ENCODE measurements around the gene GABRE.

GABRE gene

GRCh38 chrX:151958101-151958500, 16.4 kb downstream of the GABRE start:
- ChIA-PET CTCF (no interaction called here), POLR2A (ENCODE audit: low non-redundant PET) (no interaction called here)
- H3K27ac ChIP-seq = no peak overlapping the region
- TF ChIP-seq, protein P1, sequence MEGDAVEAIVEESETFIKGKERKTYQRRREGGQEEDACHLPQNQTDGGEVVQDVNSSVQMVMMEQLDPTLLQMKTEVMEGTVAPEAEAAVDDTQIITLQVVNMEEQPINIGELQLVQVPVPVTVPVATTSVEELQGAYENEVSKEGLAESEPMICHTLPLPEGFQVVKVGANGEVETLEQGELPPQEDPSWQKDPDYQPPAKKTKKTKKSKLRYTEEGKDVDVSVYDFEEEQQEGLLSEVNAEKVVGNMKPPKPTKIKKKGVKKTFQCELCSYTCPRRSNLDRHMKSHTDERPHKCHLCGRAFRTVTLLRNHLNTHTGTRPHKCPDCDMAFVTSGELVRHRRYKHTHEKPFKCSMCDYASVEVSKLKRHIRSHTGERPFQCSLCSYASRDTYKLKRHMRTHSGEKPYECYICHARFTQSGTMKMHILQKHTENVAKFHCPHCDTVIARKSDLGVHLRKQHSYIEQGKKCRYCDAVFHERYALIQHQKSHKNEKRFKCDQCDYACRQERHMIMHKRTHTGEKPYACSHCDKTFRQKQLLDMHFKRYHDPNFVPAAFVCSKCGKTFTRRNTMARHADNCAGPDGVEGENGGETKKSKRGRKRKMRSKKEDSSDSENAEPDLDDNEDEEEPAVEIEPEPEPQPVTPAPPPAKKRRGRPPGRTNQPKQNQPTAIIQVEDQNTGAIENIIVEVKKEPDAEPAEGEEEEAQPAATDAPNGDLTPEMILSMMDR (conservative IDR thresholded peaks at IDR 0.05; ENCODE audit: low read depth) = no peak
- DNase-seq (ENCODE audit: low spot score) = no peak

DNA sequence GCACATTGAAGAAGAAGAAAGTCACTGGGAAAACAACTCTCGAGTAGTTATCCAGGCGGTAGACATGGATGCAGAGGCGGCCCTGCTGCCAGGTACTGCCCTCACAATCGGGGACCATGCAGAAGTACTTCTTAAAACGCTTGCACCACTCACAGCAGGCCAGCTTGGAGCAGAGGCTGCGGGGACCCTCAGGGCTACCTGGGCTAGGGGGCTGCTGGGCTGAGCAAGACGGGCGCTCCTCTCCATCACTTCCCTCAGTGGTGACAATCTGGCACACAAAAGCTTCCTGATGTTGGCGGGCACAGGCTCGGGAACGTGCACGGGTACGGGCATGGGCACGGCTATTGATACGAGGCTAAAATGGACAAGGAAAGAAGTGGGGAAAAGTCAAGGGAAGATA, 19.7 kb downstream of the GABRE start:
- ChIA-PET POLR2A (ENCODE audit: low non-redundant PET) (no interaction called here), CTCF (interaction anchor here (0.6 to 0.7 kb wide), 2 partner anchors 17 to 83 kb away, joined by 3 to 5 read pairs; no protein-coding TSS in a partner anchor)
- no peak for DNase-seq (ENCODE audit: low spot score)
- TF ChIP-seq, protein P1 (conservative IDR thresholded peaks at IDR 0.05; ENCODE audit: low read depth) = no peak
- no peak overlapping the region for H3K27ac ChIP-seq

- ChIA-PET CTCF (no interaction called here), POLR2A (ENCODE audit: low non-redundant PET) (no interaction called here)
- TF ChIP-seq, protein P1 (conservative IDR thresholded peaks at IDR 0.05; ENCODE audit: low read depth) = no peak
- H3K27ac ChIP-seq = no peak overlapping the region
- peak; percentile 1 for DNase-seq (ENCODE audit: low spot score)
Observed at GRCh38 chrX:151938172-151938571, 36.3 kb downstream of the GABRE start.

DNA sequence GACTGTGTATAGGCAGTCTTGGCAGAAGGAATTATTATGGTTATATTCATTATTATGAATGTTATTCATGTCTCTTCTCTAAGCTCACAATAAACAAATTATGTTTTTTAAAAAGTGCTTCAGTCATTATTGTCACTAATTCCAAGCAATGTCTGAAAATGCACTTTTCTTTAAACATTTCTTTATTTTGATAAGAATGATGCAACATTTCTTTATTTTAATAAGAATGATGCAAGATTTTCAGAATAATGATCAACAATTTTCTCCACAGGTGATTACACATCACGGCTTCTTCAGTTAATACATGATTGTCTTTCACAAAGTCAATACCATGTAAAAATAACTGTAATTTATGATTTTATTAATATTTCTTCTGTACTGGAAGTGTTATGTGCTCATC, 39.1 kb downstream of the GABRE start:
- ChIA-PET CTCF (no interaction called here), POLR2A (ENCODE audit: low non-redundant PET) (no interaction called here)
- DNase-seq (ENCODE audit: low spot score) = no peak
- no peak overlapping the region for H3K27ac ChIP-seq
- TF ChIP-seq, protein P1 (conservative IDR thresholded peaks at IDR 0.05; ENCODE audit: low read depth) = no peak

- ChIA-PET CTCF (no interaction called here), POLR2A (ENCODE audit: low non-redundant PET) (no interaction called here)
- TF ChIP-seq, protein P1 (conservative IDR thresholded peaks at IDR 0.05; ENCODE audit: low read depth) = no peak
- H3K27ac ChIP-seq = no peak overlapping the region
- no peak for DNase-seq (ENCODE audit: low spot score)
Observed at GRCh38 chrX:151929126-151929525, 45.4 kb downstream of the GABRE start.

DNA sequence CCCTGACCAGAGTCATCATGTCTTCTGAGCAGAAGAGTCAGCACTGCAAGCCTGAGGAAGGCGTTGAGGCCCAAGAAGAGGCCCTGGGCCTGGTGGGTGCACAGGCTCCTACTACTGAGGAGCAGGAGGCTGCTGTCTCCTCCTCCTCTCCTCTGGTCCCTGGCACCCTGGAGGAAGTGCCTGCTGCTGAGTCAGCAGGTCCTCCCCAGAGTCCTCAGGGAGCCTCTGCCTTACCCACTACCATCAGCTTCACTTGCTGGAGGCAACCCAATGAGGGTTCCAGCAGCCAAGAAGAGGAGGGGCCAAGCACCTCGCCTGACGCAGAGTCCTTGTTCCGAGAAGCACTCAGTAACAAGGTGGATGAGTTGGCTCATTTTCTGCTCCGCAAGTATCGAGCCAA, 50.8 kb downstream of the GABRE start:
- ChIA-PET CTCF (no interaction called here), POLR2A (ENCODE audit: low non-redundant PET) (no interaction called here)
- no peak overlapping the region for H3K27ac ChIP-seq
- TF ChIP-seq, protein P1 (conservative IDR thresholded peaks at IDR 0.05; ENCODE audit: low read depth) = no peak
- no peak for DNase-seq (ENCODE audit: low spot score)

GRCh38 chrX:151922692-151923091, 51.8 kb downstream of the GABRE start:
- H3K27ac ChIP-seq = no peak overlapping the region
- TF ChIP-seq, protein P1 (conservative IDR thresholded peaks at IDR 0.05; ENCODE audit: low read depth) = no peak
- no peak for DNase-seq (ENCODE audit: low spot score)
- POLR2A ChIA-PET (ENCODE audit: low non-redundant PET) = no interaction called here
- CTCF ChIA-PET = no interaction called here

Data from RWPE1 (cell line).